HepG2 (cell line): Measurements from ENCODE around the gene LRRIQ4. TPM values are rescaled to one million over a fixed set of nuclear protein-coding genes. Genes with fewer than 3 reads are reported as not detected.

ENCODE experiments used
- ARID2 ChIP-seq: sonication (generic); formaldehyde crosslinking; IDR thresholded peaks from 2 replicates; pipeline ENCODE4 v1.8.1; 2022; ENCODE audit warnings: mild to moderate bottlenecking, missing genetic modification reagents, borderline replicate concordance
- ATF7-NPFF ChIP-seq: sonication (generic); formaldehyde crosslinking; IDR thresholded peaks from 2 replicates; pipeline ENCODE4 v1.8.1; 2023; ENCODE audit warnings: mild to moderate bottlenecking, low read depth, missing genetic modification reagents, moderate library complexity
- CC2D1A ChIP-seq: sonication (generic); formaldehyde crosslinking; IDR thresholded peaks from 2 replicates; pipeline ENCODE4 v1.8.1; 2023; ENCODE audit warnings: mild to moderate bottlenecking, missing genetic modification reagents
- HMGA1 ChIP-seq: sonication (generic); formaldehyde crosslinking; conservative IDR thresholded peaks from 2 replicates; pipeline ENCODE4 v1.4.0; 2020; ENCODE audit warnings: missing genetic modification reagents
- MBNL3 ChIP-seq: fragments of 250-450 bp; sonication (Bioruptor Pico); conservative IDR thresholded peaks from 2 replicates; pipeline ENCODE4 v1.8.0; 2022; ENCODE audit warnings: mild to moderate bottlenecking, inconsistent platforms
- MYNN ChIP-seq: sonication (generic); formaldehyde crosslinking; IDR thresholded peaks from 2 replicates; pipeline ENCODE4 v1.4.0; 2020; ENCODE audit warnings: mild to moderate bottlenecking, low read depth, missing genetic modification reagents
- NCOA1 ChIP-seq: sonication (generic); formaldehyde crosslinking; IDR thresholded peaks from 2 replicates; pipeline ENCODE4 v1.9.0; 2021; ENCODE audit warnings: missing genetic modification reagents
- PHB2 ChIP-seq: fragments of 450-650 bp; IDR thresholded peaks from 2 replicates; pipeline ENCODE4 v1.6.1; 2018; ENCODE audit not compliant: partially characterized antibody
- RBAK ChIP-seq: sonication (generic); formaldehyde crosslinking; IDR thresholded peaks from 2 replicates; pipeline ENCODE4 v1.5.1; 2020; ENCODE audit warnings: mild to moderate bottlenecking, missing genetic modification reagents
- SPEN ChIP-seq: sonication (generic); formaldehyde crosslinking; IDR thresholded peaks from 2 replicates; pipeline ENCODE4 v1.5.1; 2020; ENCODE audit warnings: low read depth, mild to moderate bottlenecking, missing genetic modification reagents
- SRSF1 ChIP-seq: fragments of 200-400 bp; formaldehyde crosslinking; optimal IDR thresholded peaks from 2 replicates; pipeline ENCODE3; 2017; ENCODE audit warnings: mild to moderate bottlenecking, low read depth, low read length, moderate library complexity
- TOPORS ChIP-seq: sonication (generic); formaldehyde crosslinking; IDR thresholded peaks from 2 replicates; pipeline ENCODE4 v1.8.0; 2023; ENCODE audit warnings: mild to moderate bottlenecking, missing genetic modification reagents
- TRIM24 ChIP-seq: sonication (generic); formaldehyde crosslinking; IDR thresholded peaks from 2 replicates; pipeline ENCODE4 v1.8.0; 2022; ENCODE audit warnings: mild to moderate bottlenecking, missing genetic modification reagents
- ZNF160 ChIP-seq: sonication (generic); formaldehyde crosslinking; IDR thresholded peaks from 2 replicates; pipeline ENCODE4 v1.8.0; 2022; ENCODE audit warnings: mild to moderate bottlenecking, inconsistent platforms, missing genetic modification reagents
- ZNF614 ChIP-seq: IDR thresholded peaks from 2 replicates; pipeline ENCODE4 v1.6.1; 2018; ENCODE audit warnings: missing biosample characterization, missing genetic modification reagents, inconsistent platforms, borderline replicate concordance
- polyA plus RNA-seq, 8 experiments: library from polyadenylated mRNA; depleted of rRNA in 3 of 8; stranded (reverse) in 7 of 8; unstranded in 1 of 8; fragments of >200 nt; fragmentation: Illumina TruSeq in 4 of 8; extraction: Trizol in 4 of 8; gene quantifications; 2 replicates each; pipeline versions ENCODE4 v1.2.1 to v1.2.3, GENCODE V29; 2011 to 2016; ENCODE audit warnings: low read depth in 4 of 8, missing spikeins in 1 of 8, mixed read lengths in 1 of 8; ENCODE audit not compliant: insufficient read depth in 1 of 8
- total RNA-seq, 5 experiments: library from RNA; depleted of rRNA; stranded (reverse); fragments of >200 nt; fragmentation: Illumina TruSeq; extraction: Trizol; gene quantifications; 2 replicates each; pipeline ENCODE4 v1.2.3, GENCODE V29; 2016; ENCODE audit warnings: low read depth in 1 of 5
- TF ChIP-seq, protein P1 (sequence below): sonication (generic); formaldehyde crosslinking; IDR thresholded peaks from 2 replicates; pipeline ENCODE4 v1.4.0; 2020; ENCODE audit warnings: missing genetic modification reagents, mild to moderate bottlenecking, borderline replicate concordance
- TF ChIP-seq, protein P2 (sequence below): sonication (generic); formaldehyde crosslinking; IDR thresholded peaks from 2 replicates; pipeline ENCODE4 v1.4.0; 2020; ENCODE audit warnings: missing genetic modification reagents
- TF ChIP-seq, protein P3 (sequence below): IDR thresholded peaks from 2 replicates; pipeline ENCODE4 v1.6.1; 2012; ENCODE audit warnings: low read length, improper control_type of control experiment

The LRRIQ4 gene
- total and polyA plus RNA-seq, 2 of the 13 experiments (the other 11 are each of a cell fraction or from before 2014, with no cell fraction given): not detected

DNA sequence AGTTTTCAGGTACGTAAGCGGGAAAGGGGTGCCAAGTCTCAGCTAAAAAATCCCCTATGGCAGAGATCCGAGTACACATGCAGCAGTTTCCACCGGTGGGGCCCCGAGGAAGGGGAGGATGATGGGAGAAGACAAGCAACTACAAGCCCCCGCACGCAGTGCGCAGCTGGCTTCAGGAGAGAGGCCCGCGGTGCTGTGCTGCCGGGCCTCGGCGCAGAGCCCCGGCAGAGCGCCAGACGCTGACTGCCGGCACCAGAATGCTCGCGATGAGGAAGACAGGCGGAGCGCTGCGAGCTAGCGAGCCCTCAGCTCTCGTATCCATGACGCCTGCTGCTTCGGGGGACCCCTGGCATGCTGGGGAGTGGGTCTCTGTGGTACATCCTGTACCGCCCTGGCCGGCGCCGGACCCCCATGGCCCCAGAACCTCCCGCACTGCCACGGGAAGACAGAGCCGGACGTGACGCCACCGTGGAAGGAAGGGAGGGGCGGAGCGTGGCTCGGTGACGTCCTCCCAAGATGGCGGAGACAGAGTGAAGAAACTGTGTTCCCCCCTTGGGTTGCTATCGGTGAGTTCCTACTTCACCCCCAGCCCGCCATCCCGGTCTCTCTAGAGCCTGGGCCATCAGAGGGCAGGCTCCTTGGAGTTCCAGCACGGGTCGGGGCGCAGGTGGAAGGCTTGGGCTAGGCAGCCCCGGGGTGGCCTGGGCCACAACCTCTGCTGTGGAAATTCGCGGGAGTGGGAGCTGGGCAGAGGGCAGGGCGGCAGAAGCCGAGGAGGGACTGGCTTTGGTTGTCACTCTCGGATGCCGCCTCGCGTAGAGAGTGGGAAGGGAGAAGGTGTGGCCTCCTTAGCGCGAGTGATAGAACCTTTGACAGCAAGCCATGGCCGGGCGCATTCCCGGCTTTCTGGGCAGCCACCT lies 39.5 kb upstream of the LRRIQ4 start, which contains the start of gene MYNN (continued):
- TF ChIP-seq TOPORS (CRISPR knock-in tag): no peak
- TF ChIP-seq, protein P1, sequence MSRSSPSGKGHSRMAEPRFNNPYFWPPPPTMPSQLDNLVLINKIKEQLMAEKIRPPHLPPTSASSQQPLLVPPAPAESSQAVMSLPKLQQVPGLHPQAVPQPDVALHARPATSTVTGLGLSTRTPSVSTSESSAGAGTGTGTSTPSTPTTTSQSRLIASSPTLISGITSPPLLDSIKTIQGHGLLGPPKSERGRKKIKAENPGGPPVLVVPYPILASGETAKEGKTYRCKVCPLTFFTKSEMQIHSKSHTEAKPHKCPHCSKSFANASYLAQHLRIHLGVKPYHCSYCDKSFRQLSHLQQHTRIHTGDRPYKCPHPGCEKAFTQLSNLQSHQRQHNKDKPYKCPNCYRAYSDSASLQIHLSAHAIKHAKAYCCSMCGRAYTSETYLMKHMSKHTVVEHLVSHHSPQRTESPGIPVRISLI (CRISPR knock-in tag): no peak
- no peak for TF ChIP-seq TRIM24
- TF ChIP-seq ZNF614 (CRISPR knock-in tag): peak; percentile 68; the same call in 1 of the 2 replicates
- TF ChIP-seq RBAK: no peak
- peak; percentile 78 for TF ChIP-seq SPEN (CRISPR knock-in tag)
- no peak for TF ChIP-seq PHB2
- no peak for TF ChIP-seq MYNN (CRISPR knock-in tag)
- TF ChIP-seq, protein P2, sequence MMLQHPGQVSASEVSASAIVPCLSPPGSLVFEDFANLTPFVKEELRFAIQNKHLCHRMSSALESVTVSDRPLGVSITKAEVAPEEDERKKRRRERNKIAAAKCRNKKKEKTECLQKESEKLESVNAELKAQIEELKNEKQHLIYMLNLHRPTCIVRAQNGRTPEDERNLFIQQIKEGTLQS: no peak; the same call in 1 of the 2 replicates
- TF ChIP-seq ZNF160 (CRISPR knock-in tag): peak; percentile 68; the same call in 1 of the 2 replicates
- TF ChIP-seq, protein P3, sequence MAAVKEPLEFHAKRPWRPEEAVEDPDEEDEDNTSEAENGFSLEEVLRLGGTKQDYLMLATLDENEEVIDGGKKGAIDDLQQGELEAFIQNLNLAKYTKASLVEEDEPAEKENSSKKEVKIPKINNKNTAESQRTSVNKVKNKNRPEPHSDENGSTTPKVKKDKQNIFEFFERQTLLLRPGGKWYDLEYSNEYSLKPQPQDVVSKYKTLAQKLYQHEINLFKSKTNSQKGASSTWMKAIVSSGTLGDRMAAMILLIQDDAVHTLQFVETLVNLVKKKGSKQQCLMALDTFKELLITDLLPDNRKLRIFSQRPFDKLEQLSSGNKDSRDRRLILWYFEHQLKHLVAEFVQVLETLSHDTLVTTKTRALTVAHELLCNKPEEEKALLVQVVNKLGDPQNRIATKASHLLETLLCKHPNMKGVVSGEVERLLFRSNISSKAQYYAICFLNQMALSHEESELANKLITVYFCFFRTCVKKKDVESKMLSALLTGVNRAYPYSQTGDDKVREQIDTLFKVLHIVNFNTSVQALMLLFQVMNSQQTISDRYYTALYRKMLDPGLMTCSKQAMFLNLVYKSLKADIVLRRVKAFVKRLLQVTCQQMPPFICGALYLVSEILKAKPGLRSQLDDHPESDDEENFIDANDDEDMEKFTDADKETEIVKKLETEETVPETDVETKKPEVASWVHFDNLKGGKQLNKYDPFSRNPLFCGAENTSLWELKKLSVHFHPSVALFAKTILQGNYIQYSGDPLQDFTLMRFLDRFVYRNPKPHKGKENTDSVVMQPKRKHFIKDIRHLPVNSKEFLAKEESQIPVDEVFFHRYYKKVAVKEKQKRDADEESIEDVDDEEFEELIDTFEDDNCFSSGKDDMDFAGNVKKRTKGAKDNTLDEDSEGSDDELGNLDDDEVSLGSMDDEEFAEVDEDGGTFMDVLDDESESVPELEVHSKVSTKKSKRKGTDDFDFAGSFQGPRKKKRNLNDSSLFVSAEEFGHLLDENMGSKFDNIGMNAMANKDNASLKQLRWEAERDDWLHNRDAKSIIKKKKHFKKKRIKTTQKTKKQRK: no peak
- TF ChIP-seq HMGA1 (CRISPR knock-in tag): no peak
- TF ChIP-seq ARID2 (CRISPR knock-in tag): no peak
- TF ChIP-seq MBNL3 (CRISPR knock-in tag): no peak
- peak; percentile 37; the same call in 1 of the 2 replicates for TF ChIP-seq ATF7-NPFF (CRISPR knock-in tag)
- peak; percentile 90 for TF ChIP-seq SRSF1
- TF ChIP-seq NCOA1 (CRISPR knock-in tag): no peak
- 0 out of 2 replicates have a peak, but pooled peaks have one; percentile 68 for TF ChIP-seq CC2D1A (CRISPR knock-in tag)
